ENCODE data around the gene TIGD7.

GRCh38 chr16:3295209-3295608 lies 10.0 kb downstream of the TIGD7 start:
- no peak for TF ChIP-seq POLR2A (IDR thresholded peaks at IDR 0.05; ENCODE audit: low read depth, low read length)
- TF ChIP-seq POLR2AphosphoS5 (IDR thresholded peaks at IDR 0.05; ENCODE audit: low read depth, low read length): no peak
- no peak for TF ChIP-seq SPI1 (IDR thresholded peaks at IDR 0.05; ENCODE audit: low read depth, low read length)
